HG03432 (cell line): Measurements from ENCODE around the gene KLC3.
"Not testable (repeated sequence)": the region's sequence is repeated elsewhere in the genome, so short reads cannot be mapped to it uniquely, and the experiment has no call there.

Experiments
- ATAC-seq: cut with Tn5 transposase; IDR thresholded peaks from one replicate; pipeline ENCODE4 v1.9.1; 2021; ENCODE audit warnings: mild to moderate bottlenecking, moderate library complexity; ENCODE audit not compliant: unreplicated experiment

Gene KLC3

DNA sequence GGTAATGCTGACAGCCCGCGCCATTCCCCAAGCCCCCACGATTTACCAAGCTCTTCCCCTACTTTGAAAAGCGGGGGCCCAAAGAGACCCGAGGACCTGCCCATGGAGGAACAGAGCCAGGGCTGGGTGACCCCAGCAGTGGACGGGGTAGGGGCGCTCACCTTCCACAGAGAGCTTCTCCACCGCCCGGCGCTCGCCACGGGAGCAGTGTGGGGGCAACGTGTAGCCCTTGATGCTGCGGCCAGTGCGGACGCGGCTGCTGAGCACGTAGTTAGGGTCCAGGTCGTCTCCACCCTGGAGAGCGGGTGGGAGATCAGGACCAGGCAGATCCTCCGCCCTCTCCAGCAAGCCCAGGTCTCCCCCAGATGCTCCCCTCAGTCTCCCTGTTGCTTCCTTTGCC, 25.2 kb upstream of the KLC3 start:
- no peak for ATAC-seq

GRCh38 chr19:45320997-45321775, 19.4 kb upstream of the KLC3 start:
- no peak for ATAC-seq

DNA sequence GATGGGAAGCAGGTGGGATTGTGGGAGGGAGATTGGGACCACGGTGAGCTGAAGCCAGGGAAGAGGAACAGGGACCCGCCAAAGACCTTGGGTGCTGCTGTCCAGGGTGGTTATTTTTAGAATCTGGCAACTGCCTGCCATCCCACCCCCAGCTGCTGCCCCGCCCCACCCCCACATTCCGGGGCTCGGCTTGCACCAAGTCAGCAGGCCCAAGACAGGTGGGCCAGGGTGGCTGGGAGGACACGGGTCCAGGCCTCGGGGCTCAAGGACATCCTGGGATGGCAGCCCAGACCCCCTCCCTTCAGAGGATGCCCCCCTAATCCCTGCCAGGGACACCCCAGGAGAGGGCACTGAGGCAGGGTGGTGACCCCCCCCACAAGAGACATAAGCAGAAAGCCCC, 18.7 kb upstream of the KLC3 start:
- ATAC-seq, result no peak

DNA sequence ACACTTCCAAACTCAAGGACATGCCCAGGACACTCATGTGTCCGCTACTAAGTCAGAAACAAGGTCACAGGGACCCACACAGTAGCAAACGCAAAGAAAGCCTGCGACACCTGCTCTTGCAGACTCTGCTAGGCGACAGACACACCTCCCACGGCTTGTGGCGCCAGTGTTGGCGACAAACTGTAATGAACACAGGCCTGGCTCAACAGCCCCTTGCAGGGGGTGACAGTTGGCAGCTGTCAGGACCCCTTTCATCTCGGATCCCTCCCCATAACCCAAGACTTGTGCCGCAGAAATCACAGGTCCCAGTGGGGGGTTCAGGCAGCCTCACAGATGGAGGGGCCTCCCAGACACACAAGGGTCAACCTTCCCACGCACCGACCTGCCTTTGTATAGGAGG, 18.2 kb upstream of the KLC3 start:
- ATAC-seq, result no peak

GRCh38 chr19:45322744-45323281, 17.7 kb upstream of the KLC3 start, which contains the start of gene CKM:
Gene CKM, minus strand, starts transcription at chr19:45322875. Its CDS starts 3,162 bp downstream, at chr19:45319713.
- no peak for ATAC-seq

DNA sequence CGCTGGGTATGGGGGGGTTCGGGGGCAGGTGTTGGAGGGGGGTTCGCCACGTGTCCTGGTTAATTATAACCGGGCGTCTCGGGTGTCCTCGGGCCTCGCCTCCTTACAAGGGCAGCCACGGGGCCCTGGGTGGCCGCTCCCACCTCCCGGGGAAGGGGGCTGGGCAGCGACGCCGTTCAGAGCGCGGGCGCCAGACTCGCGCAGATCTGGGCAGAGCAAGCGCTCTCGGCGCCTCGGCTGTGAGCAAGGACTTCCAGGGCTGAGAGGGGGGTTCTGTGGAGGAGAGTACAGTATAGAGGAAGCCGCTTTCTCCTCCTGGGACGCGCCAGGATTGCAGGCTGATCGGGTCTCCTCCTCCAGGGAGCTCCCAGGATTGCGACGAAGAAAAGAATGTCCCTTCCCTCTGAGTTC, 16.9 kb upstream of the KLC3 start:
- no peak for ATAC-seq

DNA sequence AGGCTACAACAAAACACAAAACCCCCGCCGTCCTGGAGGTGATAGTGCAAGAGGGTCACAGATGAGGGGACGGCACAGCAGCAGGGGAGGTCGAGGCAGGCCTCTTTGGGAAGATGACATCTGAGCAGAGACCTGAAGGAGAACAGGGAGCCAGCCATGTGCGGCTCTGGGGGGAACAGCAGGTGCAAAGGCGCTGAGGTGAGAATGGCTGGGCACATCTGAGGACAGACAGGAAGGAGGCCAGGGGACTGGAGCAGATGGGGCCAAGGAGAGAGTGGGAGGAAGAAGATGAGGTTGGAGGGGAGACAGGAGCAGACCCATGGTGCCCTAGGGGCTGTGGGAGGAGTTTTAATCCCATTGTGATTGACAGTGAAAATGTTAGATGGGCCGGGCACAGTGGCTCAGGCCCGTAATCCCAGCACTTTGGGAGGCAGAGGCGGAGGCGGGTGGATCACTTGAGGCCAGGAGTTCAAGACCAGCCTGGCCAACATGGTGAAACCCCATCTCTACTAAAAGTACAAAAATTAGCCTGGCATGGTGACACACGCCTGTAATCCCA, 16.1 kb upstream of the KLC3 start:
- no peak for ATAC-seq

DNA sequence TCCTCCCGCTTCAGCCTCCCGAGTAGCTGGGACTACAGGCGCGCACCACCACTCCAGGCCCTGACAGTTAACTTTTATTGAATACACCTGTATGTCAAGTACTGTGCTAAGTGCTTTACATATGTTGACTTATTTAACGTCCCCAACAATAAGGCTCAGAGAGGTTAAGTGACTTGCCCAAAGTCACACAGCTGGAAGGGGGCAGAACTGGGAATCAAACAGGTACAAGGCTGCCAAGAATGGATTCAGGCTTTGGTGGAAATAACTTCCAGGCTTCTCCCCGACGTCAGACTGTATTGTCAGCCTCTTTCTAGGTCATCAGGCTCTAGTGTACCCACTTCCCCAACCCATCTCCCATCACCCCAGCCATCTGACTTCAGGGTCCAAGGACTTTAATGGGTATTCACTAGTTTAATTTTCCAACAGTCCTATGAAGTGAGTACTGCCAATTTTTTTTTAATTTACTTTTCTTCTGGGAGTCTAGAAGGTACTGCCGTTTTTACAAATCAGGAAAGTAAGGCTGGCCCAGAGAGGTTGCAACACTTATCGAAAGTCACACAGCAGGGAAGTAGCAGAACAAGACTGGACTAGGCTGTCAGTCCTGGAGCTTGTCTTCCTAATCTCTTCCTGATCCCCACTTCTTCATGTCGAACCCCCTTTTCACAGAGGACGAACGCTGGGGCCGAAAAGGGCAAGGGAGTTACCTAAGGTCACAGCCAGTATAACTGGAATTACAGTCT, 13.0 kb upstream of the KLC3 start:
- ATAC-seq, result no peak

DNA sequence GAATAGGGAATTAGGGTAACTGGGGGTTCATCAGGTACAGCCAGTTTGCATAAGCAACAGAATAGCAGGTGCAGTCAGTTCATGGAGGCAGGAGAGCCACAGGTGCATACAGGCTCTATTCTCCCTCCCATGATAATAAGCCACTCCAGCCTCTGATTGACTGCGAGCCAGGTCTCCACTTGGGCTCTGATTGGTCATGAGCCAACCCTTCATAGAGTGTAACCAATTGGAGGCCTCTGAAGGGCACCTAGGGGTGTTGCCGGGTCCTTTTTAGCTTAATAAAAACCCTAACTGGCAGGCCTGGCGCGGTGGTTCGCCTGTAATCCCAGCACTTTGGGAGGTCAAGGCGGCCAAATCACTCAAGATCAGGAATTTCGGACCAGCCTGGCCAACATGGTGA, 9.1 kb upstream of the KLC3 start:
- ATAC-seq, result no peak

GRCh38 chr19:45333609-45334303, 6.8 kb upstream of the KLC3 start:
- ATAC-seq, result no peak

DNA sequence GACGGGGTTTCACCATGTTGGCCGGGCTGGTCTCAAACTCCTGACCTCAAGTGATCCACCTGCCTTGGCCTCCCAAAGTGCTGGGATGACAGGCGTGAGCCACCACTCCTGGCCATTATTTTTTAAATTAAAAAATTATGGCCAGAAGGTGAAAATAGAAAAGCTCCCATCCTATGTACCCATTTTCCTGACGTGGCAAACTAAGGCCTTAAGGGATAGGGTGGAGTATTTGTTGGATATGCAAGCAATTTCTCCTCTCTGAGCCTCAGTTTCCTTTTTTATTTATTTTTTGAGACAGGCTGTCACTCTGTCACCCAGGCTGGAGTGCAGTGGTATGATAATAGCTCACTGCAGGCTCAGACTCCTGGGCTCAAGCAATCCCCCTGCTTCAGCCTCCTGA, 5.7 kb upstream of the KLC3 start:
- not testable (repeated sequence) for ATAC-seq

DNA sequence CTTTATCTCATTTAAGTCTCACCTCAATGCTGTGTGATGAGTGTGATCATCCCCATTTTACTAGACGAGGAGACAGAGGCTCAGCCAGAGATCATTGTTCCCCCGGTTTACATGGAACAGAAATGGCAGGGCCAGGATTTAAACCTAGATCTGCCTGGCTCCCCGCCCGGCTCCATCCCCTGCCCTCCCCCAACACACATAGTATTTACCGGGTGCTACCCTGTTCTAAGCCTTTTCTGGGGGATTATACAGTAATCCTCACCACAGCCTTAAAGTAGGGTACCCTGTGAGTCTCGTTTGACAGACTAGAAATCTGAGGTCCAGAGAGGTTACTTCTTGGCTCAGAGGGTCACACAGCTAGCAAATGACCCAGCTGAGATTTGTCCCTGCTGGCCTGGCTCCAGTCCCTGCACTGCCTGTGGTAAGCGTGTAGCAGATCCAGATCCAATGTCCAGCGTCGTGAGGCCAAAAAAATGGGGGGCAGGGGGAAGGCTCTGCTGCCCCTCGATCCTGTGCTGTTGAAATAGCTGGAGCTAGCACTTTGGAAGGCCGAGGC, 3.8 kb upstream of the KLC3 start:
- ATAC-seq, result no peak

- ATAC-seq, result no peak
Observed at GRCh38 chr19:45339629-45340028, 921 bp upstream of the KLC3 start.

- ATAC-seq, result no peak
Observed at GRCh38 chr19:45340899-45341453, 426 bp downstream of the KLC3 start.

- no peak for ATAC-seq
Observed at GRCh38 chr19:45342911-45343310, 2.4 kb downstream of the KLC3 start.

DNA sequence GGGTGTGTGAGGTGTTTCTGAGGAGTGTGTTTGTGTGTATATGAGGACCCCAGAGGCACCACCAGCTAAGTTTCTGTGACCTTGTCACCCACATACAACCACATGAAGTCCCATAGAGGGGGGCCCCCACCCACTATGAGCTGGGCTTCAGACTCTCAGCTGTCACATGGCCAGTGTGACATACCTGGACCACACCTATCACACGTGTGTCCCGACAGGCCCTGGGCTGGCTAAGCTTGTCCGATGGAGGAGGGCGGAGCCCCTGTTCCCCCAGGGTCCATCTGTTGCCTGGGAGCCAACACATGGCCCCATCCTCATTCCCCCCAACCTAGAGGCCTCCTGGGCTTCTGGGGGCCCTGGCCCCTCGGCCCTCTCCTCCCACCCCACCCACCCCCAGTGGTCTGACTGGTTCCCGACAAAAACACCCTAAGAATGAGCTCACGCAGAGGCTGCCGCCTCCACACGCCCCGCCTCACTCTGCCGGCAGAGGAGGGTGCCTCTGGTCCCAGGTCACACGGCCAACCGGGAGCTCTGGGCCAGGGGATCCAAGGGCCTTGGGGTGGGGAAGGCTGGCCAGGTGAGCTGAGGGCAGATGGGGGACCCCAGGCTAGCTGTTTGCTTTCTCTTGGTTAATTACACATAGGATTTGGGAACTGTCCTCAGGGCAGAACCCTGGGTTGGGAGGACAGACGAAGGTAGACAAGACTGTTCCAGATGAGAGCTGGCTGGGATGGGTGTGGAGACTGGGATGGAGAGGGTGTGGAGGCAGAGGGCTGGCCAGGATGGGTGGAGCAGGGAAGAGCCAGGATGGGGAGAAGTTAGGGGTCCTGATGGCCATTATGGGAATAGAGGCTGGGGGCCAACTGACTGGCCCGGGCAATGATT, 4.3 kb downstream of the KLC3 start:
- no peak for ATAC-seq

GRCh38 chr19:45345506-45345860, 4.9 kb downstream of the KLC3 start:
- no peak for ATAC-seq

DNA sequence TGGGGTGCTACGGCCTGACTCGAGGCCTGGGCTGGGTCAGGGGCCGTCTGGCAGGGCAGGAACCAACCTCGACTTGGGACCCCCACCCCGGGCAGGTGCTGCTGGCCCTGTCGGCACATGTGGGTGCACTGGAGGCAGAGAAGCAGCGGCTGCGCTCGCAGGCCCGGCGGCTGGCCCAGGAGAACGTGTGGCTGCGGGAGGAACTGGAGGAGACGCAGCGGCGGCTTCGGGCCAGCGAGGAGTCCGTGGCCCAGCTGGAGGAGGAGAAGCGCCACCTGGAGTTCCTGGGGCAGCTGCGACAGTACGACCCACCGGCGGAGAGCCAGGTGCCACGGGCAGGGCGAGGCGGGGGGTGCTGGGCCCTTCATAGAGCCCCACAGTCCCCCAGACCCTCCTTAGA, 5.9 kb downstream of the KLC3 start:
- ATAC-seq, result no peak

- no peak for ATAC-seq
Observed at GRCh38 chr19:45347570-45348366, 7.2 kb downstream of the KLC3 start.
